ENCODE data around the gene HS6ST3. TPM values are rescaled to one million over a fixed set of nuclear protein-coding genes. Genes with fewer than 3 reads are reported as not detected.

HS6ST3 gene
- total and polyA plus RNA-seq, 7 donors = under 0.01 to 0.71 (median 0.33) TPM; not detected in 2

DNA sequence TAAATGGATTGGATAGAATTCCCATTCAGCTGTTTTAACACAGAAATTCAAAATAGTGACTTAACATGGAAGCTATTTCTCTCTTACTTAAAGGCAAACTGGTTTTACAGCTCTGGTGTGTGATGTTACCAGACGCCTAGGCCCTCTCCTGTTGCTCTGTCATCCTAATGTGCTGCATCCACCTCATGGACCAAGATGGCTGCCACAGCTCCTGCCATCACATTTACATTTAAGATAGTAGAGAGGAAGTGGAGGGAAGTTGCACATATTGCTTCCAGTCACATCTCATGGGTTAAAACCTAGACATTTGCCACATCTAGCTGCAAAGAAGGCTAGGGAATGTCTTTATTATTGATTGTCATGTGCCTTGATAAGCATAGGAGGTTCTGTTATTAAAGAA lies 746.8 kb downstream of the HS6ST3 start:
- intact Hi-C loops (cut with DNase I) = no loop called here

DNA sequence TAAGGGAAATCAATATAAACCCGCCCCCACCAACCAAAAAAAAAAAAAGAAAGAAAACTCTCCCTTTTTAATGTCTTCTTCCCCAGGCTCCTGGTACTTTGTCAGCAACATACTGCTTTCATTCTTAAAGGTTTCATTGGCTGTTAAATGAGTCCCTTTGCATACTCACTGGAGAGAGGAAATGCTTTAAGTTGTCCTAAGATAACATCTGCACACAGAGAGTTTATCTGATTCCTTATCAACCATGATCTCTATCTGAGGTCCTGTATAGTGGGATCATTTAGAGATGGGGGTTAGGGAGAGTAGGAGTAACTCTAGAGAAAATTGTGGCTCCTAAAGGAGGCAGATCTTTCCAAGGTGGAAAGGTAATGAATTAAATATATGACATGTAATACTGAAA lies 747.9 kb downstream of the HS6ST3 start:
- no peaks in the 10 kb centered on the region for H3K4me1 ChIP-seq
- no peak for DNase-seq
- no peak overlapping the region for H3K27ac ChIP-seq
- intact Hi-C loops (cut with DNase I) = no loop called here
- H3K27me3 ChIP-seq = no peaks in the 10 kb centered on the region
- H3K9me3 ChIP-seq = peaks cover 0 to 3% (median 0%) of the 10 kb centered on the region in 4 donors
- no peak overlapping the region for H3K4me3 ChIP-seq
- TF ChIP-seq POLR2AphosphoS5 (IDR thresholded peaks at IDR 0.05) (no peak), EP300 (IDR thresholded peaks at IDR 0.05) (no peak), POLR2A (IDR thresholded peaks at IDR 0.05) (no peak)
- TF ChIP-seq, protein P1, sequence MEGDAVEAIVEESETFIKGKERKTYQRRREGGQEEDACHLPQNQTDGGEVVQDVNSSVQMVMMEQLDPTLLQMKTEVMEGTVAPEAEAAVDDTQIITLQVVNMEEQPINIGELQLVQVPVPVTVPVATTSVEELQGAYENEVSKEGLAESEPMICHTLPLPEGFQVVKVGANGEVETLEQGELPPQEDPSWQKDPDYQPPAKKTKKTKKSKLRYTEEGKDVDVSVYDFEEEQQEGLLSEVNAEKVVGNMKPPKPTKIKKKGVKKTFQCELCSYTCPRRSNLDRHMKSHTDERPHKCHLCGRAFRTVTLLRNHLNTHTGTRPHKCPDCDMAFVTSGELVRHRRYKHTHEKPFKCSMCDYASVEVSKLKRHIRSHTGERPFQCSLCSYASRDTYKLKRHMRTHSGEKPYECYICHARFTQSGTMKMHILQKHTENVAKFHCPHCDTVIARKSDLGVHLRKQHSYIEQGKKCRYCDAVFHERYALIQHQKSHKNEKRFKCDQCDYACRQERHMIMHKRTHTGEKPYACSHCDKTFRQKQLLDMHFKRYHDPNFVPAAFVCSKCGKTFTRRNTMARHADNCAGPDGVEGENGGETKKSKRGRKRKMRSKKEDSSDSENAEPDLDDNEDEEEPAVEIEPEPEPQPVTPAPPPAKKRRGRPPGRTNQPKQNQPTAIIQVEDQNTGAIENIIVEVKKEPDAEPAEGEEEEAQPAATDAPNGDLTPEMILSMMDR (IDR thresholded peaks at IDR 0.05) = no peak
- WGBS, 2 donors = 80 to 88% methylated on average over 1 of the region's 1 CpG
- H3K36me3 ChIP-seq = no peaks in the 10 kb centered on the region

More for the DNA sequence above, 746.8 kb downstream of the HS6ST3 start:
- WGBS, 2 donors = 93 to 95% methylated on average over 1 of the region's 1 CpG
- DNase-seq = no peak
- H3K4me1 ChIP-seq = no peaks in the 10 kb centered on the region
- H3K9me3 ChIP-seq = peaks cover 0 to 3% (median 0%) of the 10 kb centered on the region in 4 donors
- no peak overlapping the region for H3K27ac ChIP-seq
- no peak overlapping the region for H3K4me3 ChIP-seq
- no peaks in the 10 kb centered on the region for H3K36me3 ChIP-seq
- H3K27me3 ChIP-seq = no peaks in the 10 kb centered on the region
- TF ChIP-seq POLR2A (IDR thresholded peaks at IDR 0.05) (no peak), EP300 (IDR thresholded peaks at IDR 0.05) (no peak), POLR2AphosphoS5 (IDR thresholded peaks at IDR 0.05) (no peak)
- TF ChIP-seq, protein P1 (IDR thresholded peaks at IDR 0.05) = no peak

DNA sequence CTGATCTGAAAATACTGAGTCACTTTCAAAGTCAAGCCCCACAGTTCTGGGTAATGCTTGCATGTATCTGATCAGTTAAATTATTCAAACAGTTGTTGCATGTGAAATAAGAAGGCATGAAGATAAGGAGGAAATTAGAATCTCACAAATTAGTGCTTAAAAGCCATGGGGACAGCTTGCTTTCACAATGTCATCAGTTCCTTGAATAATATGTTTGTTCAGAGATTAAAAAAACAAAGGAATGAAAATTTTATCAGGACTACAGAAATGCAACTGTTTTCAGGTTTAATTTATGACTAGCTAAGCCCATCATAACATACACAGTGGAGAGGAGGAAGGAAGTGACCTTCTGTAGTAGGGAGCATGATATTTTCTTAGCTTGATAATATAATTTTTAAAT lies 754.3 kb downstream of the HS6ST3 start:
- DNase-seq = no peak
- no peak overlapping the region for H3K4me3 ChIP-seq
- H3K36me3 ChIP-seq = no peaks in the 10 kb centered on the region
- TF ChIP-seq, protein P1 (IDR thresholded peaks at IDR 0.05) = no peak
- TF ChIP-seq POLR2AphosphoS5 (IDR thresholded peaks at IDR 0.05) (no peak), POLR2A (IDR thresholded peaks at IDR 0.05) (no peak), EP300 (IDR thresholded peaks at IDR 0.05) (no peak)
- no peaks in the 10 kb centered on the region for H3K27me3 ChIP-seq
- no peaks in the 10 kb centered on the region for H3K4me1 ChIP-seq
- no peaks in the 10 kb centered on the region for H3K9me3 ChIP-seq
- intact Hi-C loops (cut with DNase I) = no loop called here
- H3K27ac ChIP-seq = no peak overlapping the region

DNA sequence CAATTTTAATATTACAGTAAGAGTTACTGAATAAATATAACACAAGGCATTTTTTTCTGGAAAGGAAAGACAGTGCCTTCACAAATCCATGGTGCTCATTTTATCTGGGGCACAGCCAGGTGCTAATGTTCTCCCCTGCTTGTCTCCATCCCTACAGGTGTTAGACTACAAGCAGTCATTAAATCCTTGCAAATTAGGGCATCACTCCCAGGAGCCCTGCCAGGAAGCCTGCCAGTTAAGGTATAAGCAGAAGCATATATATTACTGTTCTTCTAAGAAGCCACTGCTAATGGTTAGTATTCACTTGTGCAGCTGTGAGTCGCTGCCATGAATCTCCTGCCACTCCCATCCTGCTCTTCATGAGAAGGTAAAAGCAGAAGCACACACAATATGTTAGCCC lies 754.7 kb downstream of the HS6ST3 start:
- Histone ChIP-seq H3K36me3 (no peaks in the 10 kb centered on the region), H3K9me3 (no peaks in the 10 kb centered on the region), H3K27ac (no peak overlapping the region), H3K27me3 (no peaks in the 10 kb centered on the region), H3K4me1 (no peaks in the 10 kb centered on the region), H3K4me3 (no peak overlapping the region)
- TF ChIP-seq POLR2A (IDR thresholded peaks at IDR 0.05) = no peak
- no peak for TF ChIP-seq POLR2AphosphoS5 (IDR thresholded peaks at IDR 0.05)
- TF ChIP-seq EP300 (IDR thresholded peaks at IDR 0.05) = no peak
- TF ChIP-seq, protein P1 (IDR thresholded peaks at IDR 0.05) = no peak
- intact Hi-C loops (cut with DNase I) = no loop called here
- DNase-seq = no peak
- 49 to 75% methylated on average over 1 of the region's 1 CpG for WGBS, 2 donors

DNA sequence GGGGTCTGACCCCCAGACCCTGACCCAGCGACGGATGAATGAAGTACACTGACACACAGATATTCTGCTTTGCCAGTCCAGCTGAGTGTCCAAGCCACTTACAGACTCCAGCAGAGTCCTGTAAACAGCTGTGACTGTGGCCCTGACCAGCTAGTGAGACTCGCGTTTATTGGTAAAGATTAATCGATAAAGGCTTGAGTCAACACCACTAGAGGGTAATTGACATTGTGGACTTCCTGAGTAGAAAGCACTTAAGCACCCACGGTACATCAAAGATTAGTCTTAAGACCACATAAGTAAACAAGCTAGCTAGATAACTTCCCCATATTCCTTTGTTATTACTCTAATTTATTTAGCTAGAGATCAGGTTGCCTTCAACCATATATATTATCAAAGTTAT lies 758.4 kb downstream of the HS6ST3 start:
- no peaks in the 10 kb centered on the region for H3K27me3 ChIP-seq
- H3K4me3 ChIP-seq = no peak overlapping the region
- H3K4me1 ChIP-seq = no peaks in the 10 kb centered on the region
- 46 to 62% methylated on average over 6 of the region's 6 CpGs for WGBS, 2 donors
- H3K36me3 ChIP-seq = no peaks in the 10 kb centered on the region
- DNase-seq = no peak
- intact Hi-C loops (cut with DNase I) = no loop called here
- H3K9me3 ChIP-seq = no peaks in the 10 kb centered on the region
- TF ChIP-seq, protein P1 (IDR thresholded peaks at IDR 0.05) = no peak
- H3K27ac ChIP-seq = no peak overlapping the region

Measured in sigmoid colon (tissue), 7 donors.